T-helper 2 cell treated with Interferon-gamma antibody and Interleukin-4, amounts not matched to agents 100 ng/mL and 5 ng/mL, for 36 hours (primary cell): ENCODE measurements around the gene SNED1. TPM values are rescaled to one million over a fixed set of nuclear protein-coding genes. Genes with fewer than 3 reads are reported as not detected.

Experiments
- intact Hi-C: fragments of 100-400 bp; cut with micrococcal nuclease; formaldehyde crosslinking; loops from one replicate; pipeline ENCODE4 v1.15.1; 2023
- total RNA-seq: library from RNA; stranded (reverse); gene quantifications from 2 replicates; pipeline ENCODE4 v1.2.3, GENCODE V29; 2022

SNED1 gene
- total RNA-seq, 1 donor from 2014 or later, result 29.8 TPM

- intact Hi-C loops, result no loop called here
Measured at GRCh38 chr2:241126201-241126611, 127.8 kb downstream of the SNED1 start.

GRCh38 chr2:241126771-241127202, 128.4 kb downstream of the SNED1 start:
- intact Hi-C loops, result no loop called here

GRCh38 chr2:241128266-241128665, 129.8 kb downstream of the SNED1 start:
- intact Hi-C loops, result no loop called here

- intact Hi-C loops, result no loop called here
Measured at GRCh38 chr2:241129086-241129871, 130.9 kb downstream of the SNED1 start.

GRCh38 chr2:241130316-241130715, 131.9 kb downstream of the SNED1 start:
- intact Hi-C loops, result no loop called here

GRCh38 chr2:241131531-241131930, 133.1 kb downstream of the SNED1 start:
- intact Hi-C loops, result no loop called here

GRCh38 chr2:241132538-241133435, 134.4 kb downstream of the SNED1 start:
- intact Hi-C loops, result no loop called here

- intact Hi-C loops, result no loop called here
Measured at GRCh38 chr2:241133436-241133820, 135.0 kb downstream of the SNED1 start.

- intact Hi-C loops, result no loop called here
Measured at GRCh38 chr2:241134711-241135110, 136.3 kb downstream of the SNED1 start.

- intact Hi-C loops, result no loop called here
Measured at GRCh38 chr2:241135737-241136136, 137.3 kb downstream of the SNED1 start.

GRCh38 chr2:241136191-241136590, 137.8 kb downstream of the SNED1 start:
- intact Hi-C loops, result no loop called here

- intact Hi-C loops, result no loop called here
Measured at GRCh38 chr2:241136661-241137260, 138.3 kb downstream of the SNED1 start.

- intact Hi-C loops, result no loop called here
Measured at GRCh38 chr2:241137276-241138190, 139.1 kb downstream of the SNED1 start.

- intact Hi-C loops, result no loop called here
Measured at GRCh38 chr2:241138471-241138870, 140.1 kb downstream of the SNED1 start.

- intact Hi-C loops, result no loop called here
Measured at GRCh38 chr2:241139531-241140444, 141.4 kb downstream of the SNED1 start.

- intact Hi-C loops, result no loop called here
Measured at GRCh38 chr2:241140445-241140840, 142.0 kb downstream of the SNED1 start.

GRCh38 chr2:241141214-241141770, 142.9 kb downstream of the SNED1 start:
- intact Hi-C loops, result no loop called here

- intact Hi-C loops, result no loop called here
Measured at GRCh38 chr2:241142063-241142462, 143.6 kb downstream of the SNED1 start.

- intact Hi-C loops, result no loop called here
Measured at GRCh38 chr2:241142593-241142992, 144.2 kb downstream of the SNED1 start.
